Measurements from ENCODE around the gene HERC5. TPM values are rescaled to one million over a fixed set of nuclear protein-coding genes. Genes with fewer than 3 reads are reported as not detected.
A peak's percentile ranks its signal among the peaks of the same experiment; 100 is the strongest.

The HERC5 gene
- total RNA-seq, result 3.3 TPM in 2 replicates
- polyA plus RNA-seq, result 0.23 and 0.73 TPM in 2 replicates
- 0.29 and 0.61 TPM in 2 replicates for polyA plus RNA-seq (2012)
- not detected in 2 replicates for polyA minus RNA-seq (ENCODE audit: low replicate concordance)

DNA sequence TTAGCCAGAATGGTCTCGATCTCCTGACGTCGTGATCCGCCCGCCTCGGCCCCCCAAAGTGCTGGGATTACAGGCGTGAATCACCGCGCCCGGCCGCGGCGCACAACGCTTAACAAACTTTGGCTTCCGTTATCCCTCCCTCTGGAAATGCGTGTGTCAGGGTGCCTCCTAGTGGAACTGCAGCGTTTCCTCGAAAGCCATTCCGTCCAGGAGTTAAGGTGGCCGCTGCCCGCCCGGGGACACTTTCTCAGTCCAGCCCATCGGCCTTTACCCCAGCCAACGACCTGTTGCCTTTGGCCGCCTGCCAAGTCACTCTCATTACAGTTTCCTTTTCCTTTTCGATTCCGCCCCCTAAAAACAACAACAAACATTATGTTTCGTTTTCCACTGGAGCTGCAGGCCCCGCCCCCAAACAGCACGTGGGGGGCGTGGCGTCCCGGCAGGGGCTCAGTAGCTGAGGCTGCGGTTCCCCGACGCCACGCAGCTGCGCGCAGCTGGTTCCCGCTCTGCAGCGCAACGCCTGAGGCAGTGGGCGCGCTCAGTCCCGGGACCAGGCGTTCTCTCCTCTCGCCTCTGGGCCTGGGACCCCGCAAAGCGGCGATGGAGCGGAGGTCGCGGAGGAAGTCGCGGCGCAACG lies at the start of gene HERC5:
Gene HERC5 (plus strand): TSS at position 450 of the 637 bp plus-strand sequence. CDS start 151 bp downstream, at position 601.
- Histone ChIP-seq H3K9me3 (ENCODE audit: control insufficient read depth, insufficient read depth, low read depth, low read length) (no peaks in the 10 kb centered on the region), H2AFZ (ENCODE audit: low read length) (peak within 1 kb of the TSS; percentile 11), H3K4me3 (replicated peaks in 1 of 4; ENCODE audit: control extremely low read depth in 1 of 4, insufficient read depth in 1 of 4, low read depth in 3 of 4, low read length in 4 of 4) (peak within 1 kb of the TSS; percentile 38 to 76 (median 58)), H3K9ac (ENCODE audit: insufficient read depth, low read length) (no peak within 1 kb of the TSS), H3K4me2 (ENCODE audit: extremely low read depth, insufficient read depth, low read length) (peak within 1 kb of the TSS; percentile 60), H3K4me1 (ENCODE audit: control insufficient read depth, extremely low read depth, insufficient read depth, low read length) (no peaks in the 10 kb centered on the region), H4K20me1 (ENCODE audit: control insufficient read depth, extremely low read depth, insufficient read depth, low read length) (no peaks in the 10 kb centered on the region), H3K36me3 (ENCODE audit: control insufficient read depth, insufficient read depth, low read length) (no peaks in the 10 kb centered on the region), H3K27me3 (ENCODE audit: control insufficient read depth, insufficient read depth, low read length) (peaks cover 7% of the 10 kb centered on the region), H3K79me2 (ENCODE audit: control insufficient read depth, insufficient read depth, low read length) (no peaks in the 10 kb centered on the region), H3K27ac (ENCODE audit: insufficient read depth, low read length) (no peak within 1 kb of the TSS)
- TF ChIP-seq EZH2 (IDR thresholded peaks at IDR 0.05; ENCODE audit: low read length, missing control alignments), result no peak
- TF ChIP-seq, protein P1, sequence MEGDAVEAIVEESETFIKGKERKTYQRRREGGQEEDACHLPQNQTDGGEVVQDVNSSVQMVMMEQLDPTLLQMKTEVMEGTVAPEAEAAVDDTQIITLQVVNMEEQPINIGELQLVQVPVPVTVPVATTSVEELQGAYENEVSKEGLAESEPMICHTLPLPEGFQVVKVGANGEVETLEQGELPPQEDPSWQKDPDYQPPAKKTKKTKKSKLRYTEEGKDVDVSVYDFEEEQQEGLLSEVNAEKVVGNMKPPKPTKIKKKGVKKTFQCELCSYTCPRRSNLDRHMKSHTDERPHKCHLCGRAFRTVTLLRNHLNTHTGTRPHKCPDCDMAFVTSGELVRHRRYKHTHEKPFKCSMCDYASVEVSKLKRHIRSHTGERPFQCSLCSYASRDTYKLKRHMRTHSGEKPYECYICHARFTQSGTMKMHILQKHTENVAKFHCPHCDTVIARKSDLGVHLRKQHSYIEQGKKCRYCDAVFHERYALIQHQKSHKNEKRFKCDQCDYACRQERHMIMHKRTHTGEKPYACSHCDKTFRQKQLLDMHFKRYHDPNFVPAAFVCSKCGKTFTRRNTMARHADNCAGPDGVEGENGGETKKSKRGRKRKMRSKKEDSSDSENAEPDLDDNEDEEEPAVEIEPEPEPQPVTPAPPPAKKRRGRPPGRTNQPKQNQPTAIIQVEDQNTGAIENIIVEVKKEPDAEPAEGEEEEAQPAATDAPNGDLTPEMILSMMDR (conservative IDR thresholded peaks at IDR 0.05 in 1 of 2, IDR thresholded peaks at IDR 0.05 in 1 of 2; ENCODE audit: low read depth in 1 of 2, low read length in 2 of 2), result peak; percentile 61 to 67
- DNase-seq (ENCODE audit: low read depth in 2 of 2), result peak; percentile 87 to 94

DNA sequence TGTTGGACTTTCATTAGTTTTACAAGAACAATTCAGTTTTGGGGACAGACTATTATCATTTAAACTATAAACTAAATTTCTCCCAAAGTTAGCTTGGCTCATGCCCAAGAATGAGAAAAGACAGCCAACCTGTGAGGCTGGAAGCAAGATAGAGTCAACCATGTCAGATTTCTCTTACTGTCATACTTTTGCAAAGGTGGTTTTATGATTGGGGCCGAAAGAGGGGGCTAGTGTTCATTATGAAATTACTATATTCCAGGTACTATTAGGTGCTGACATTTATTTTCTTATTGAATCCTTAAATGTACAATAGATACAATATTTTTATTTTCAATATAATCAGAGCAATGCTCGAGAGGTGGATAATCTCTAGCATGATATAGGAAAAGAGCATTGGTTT lies 47.7 kb upstream of the HERC5 start:
- no peaks in the 10 kb centered on the region for H3K9me3 ChIP-seq (ENCODE audit: control insufficient read depth, insufficient read depth, low read depth, low read length)
- H3K79me2 ChIP-seq (ENCODE audit: control insufficient read depth, insufficient read depth, low read length), result no peaks in the 10 kb centered on the region
- H3K9ac ChIP-seq (ENCODE audit: insufficient read depth, low read length), result no peak overlapping the region
- no peak overlapping the region for H3K27ac ChIP-seq (ENCODE audit: insufficient read depth, low read length)
- H2AFZ ChIP-seq (ENCODE audit: low read length), result no peak overlapping the region
- no peak for DNase-seq (ENCODE audit: low read depth in 2 of 2)
- H3K36me3 ChIP-seq (ENCODE audit: control insufficient read depth, insufficient read depth, low read length), result no peaks in the 10 kb centered on the region
- H3K27me3 ChIP-seq (ENCODE audit: control insufficient read depth, insufficient read depth, low read length), result no peaks in the 10 kb centered on the region
- no peak overlapping the region for H3K4me2 ChIP-seq (ENCODE audit: extremely low read depth, insufficient read depth, low read length)
- TF ChIP-seq, protein P1 (conservative IDR thresholded peaks at IDR 0.05 in 1 of 2, IDR thresholded peaks at IDR 0.05 in 1 of 2; ENCODE audit: low read depth in 1 of 2, low read length in 2 of 2), result no peak
- no peak for TF ChIP-seq EZH2 (IDR thresholded peaks at IDR 0.05; ENCODE audit: low read length, missing control alignments)
- H3K4me1 ChIP-seq (ENCODE audit: control insufficient read depth, extremely low read depth, insufficient read depth, low read length), result no peaks in the 10 kb centered on the region
- no peaks in the 10 kb centered on the region for H4K20me1 ChIP-seq (ENCODE audit: control insufficient read depth, extremely low read depth, insufficient read depth, low read length)
- no peak overlapping the region for H3K4me3 ChIP-seq (replicated peaks in 1 of 4; ENCODE audit: control extremely low read depth in 1 of 4, insufficient read depth in 1 of 4, low read depth in 3 of 4, low read length in 4 of 4)

DNA sequence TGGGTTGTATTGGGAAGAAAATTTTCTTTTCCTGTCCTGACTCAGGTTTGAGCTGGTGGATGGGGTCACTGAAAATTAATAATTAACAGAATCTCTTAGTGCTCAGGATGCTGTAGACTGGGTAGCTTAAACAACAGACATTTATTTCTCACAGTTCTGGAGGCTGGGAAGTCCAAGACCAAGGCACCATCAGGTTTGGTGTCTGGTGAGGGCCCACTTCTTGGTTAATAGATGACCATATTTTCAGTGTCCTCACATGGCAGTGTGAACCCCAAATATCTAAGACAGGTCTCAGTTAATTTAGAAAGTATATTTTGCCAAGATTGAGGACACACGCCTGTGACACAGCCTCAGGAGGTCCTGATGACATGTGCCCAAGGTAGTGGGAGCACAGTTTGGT lies 47.1 kb upstream of the HERC5 start:
- no peaks in the 10 kb centered on the region for H3K79me2 ChIP-seq (ENCODE audit: control insufficient read depth, insufficient read depth, low read length)
- TF ChIP-seq, protein P1 (conservative IDR thresholded peaks at IDR 0.05 in 1 of 2, IDR thresholded peaks at IDR 0.05 in 1 of 2; ENCODE audit: low read depth in 1 of 2, low read length in 2 of 2), result no peak
- TF ChIP-seq EZH2 (IDR thresholded peaks at IDR 0.05; ENCODE audit: low read length, missing control alignments), result no peak
- no peak overlapping the region for H3K4me3 ChIP-seq (replicated peaks in 1 of 4; ENCODE audit: control extremely low read depth in 1 of 4, insufficient read depth in 1 of 4, low read depth in 3 of 4, low read length in 4 of 4)
- H3K9ac ChIP-seq (ENCODE audit: insufficient read depth, low read length), result no peak overlapping the region
- H3K9me3 ChIP-seq (ENCODE audit: control insufficient read depth, insufficient read depth, low read depth, low read length), result no peaks in the 10 kb centered on the region
- no peaks in the 10 kb centered on the region for H3K36me3 ChIP-seq (ENCODE audit: control insufficient read depth, insufficient read depth, low read length)
- H2AFZ ChIP-seq (ENCODE audit: low read length), result no peak overlapping the region
- no peak for DNase-seq (ENCODE audit: low read depth in 2 of 2)
- H3K4me1 ChIP-seq (ENCODE audit: control insufficient read depth, extremely low read depth, insufficient read depth, low read length), result no peaks in the 10 kb centered on the region
- H3K27me3 ChIP-seq (ENCODE audit: control insufficient read depth, insufficient read depth, low read length), result no peaks in the 10 kb centered on the region
- H4K20me1 ChIP-seq (ENCODE audit: control insufficient read depth, extremely low read depth, insufficient read depth, low read length), result no peaks in the 10 kb centered on the region
- no peak overlapping the region for H3K4me2 ChIP-seq (ENCODE audit: extremely low read depth, insufficient read depth, low read length)
- H3K27ac ChIP-seq (ENCODE audit: insufficient read depth, low read length), result no peak overlapping the region
